A673 (cell line): ENCODE data around the gene UBE4B. TPM values are rescaled to one million over a fixed set of nuclear protein-coding genes. Genes with fewer than 3 reads are reported as not detected.
"Not testable (repeated sequence)": the region's sequence is repeated elsewhere in the genome, so short reads cannot be mapped to it uniquely, and the experiment has no call there.

Source experiments
- BruUV-seq: library from RNA; stranded (reverse); fragments of 400-500 nt; replicated peaks from 2 replicates; lab custom pipeline; 2021; lab: Mats Ljungman, UMichigan
- CTCF ChIA-PET: fragments of 300-600 bp; sonication (Branson Sonifier 250); formaldehyde crosslinking; loops from one replicate; lab custom pipeline; 2022; ENCODE audit warnings: antibody characterized with exemption; lab: Charles Lee
- POLR2A ChIA-PET: fragments of 300-600 bp; sonication (Branson Sonifier 250); formaldehyde crosslinking; loops from one replicate; lab custom pipeline; 2022; ENCODE audit warnings: antibody characterized with exemption; ENCODE audit not compliant: low non-redundant PET; lab: Charles Lee
- DNase-seq: peaks from one replicate; pipeline ENCODE4 v3.0.0-alpha.2; 2015; ENCODE audit warnings: low spot score
- H3K27ac ChIP-seq: fragments of 200-600 bp; sonication (generic); 2 replicates; pipeline ENCODE4 v1.5.1; 2016; ENCODE audit warnings: mixed run types, low read depth, mild to moderate bottlenecking, mixed read lengths, antibody characterized with exemption, low read length; ENCODE audit not compliant: poor library complexity, severe bottlenecking
- H3K27me3 ChIP-seq: fragments of 200-600 bp; sonication (generic); replicated peaks from 2 replicates; pipeline ENCODE4 v1.6.1; 2017; ENCODE audit warnings: mixed run types, low read depth, mild to moderate bottlenecking, mixed read lengths, antibody characterized with exemption, low read length; ENCODE audit not compliant: insufficient read depth, poor library complexity
- H3K36me3 ChIP-seq: fragments of 200-600 bp; sonication (generic); 2 replicates; pipeline ENCODE4 v1.6.1; 2016; ENCODE audit warnings: mixed run types, mild to moderate bottlenecking, mixed read lengths, antibody characterized with exemption, low read length; ENCODE audit not compliant: insufficient read depth, poor library complexity, severe bottlenecking
- H3K4me1 ChIP-seq: fragments of 200-600 bp; sonication (generic); 2 replicates; pipeline ENCODE4 v1.6.1; 2017; ENCODE audit warnings: mixed run types, mild to moderate bottlenecking, mixed read lengths, antibody characterized with exemption, low read length; ENCODE audit not compliant: insufficient read depth, poor library complexity, severe bottlenecking
- H3K4me3 ChIP-seq: fragments of 200-600 bp; sonication (generic); 2 replicates; pipeline ENCODE4 v1.5.1; 2016; ENCODE audit warnings: low read depth, mixed run types, mild to moderate bottlenecking, mixed read lengths, low read length; ENCODE audit not compliant: poor library complexity, severe bottlenecking
- H3K9me3 ChIP-seq: fragments of 200-600 bp; sonication (generic); 2 replicates; pipeline ENCODE4 v1.6.1; 2016; ENCODE audit warnings: mixed run types, low read depth, mild to moderate bottlenecking, mixed read lengths, antibody characterized with exemption, low read length; ENCODE audit not compliant: poor library complexity, severe bottlenecking
- CTCF ChIP-seq: fragments of 300-800, 200-600 bp; sonication (generic); conservative IDR thresholded peaks from 2 replicates; pipeline ENCODE4 v1.5.1; 2017; ENCODE audit warnings: low read depth, mild to moderate bottlenecking, antibody characterized with exemption, low read length, moderate library complexity, mixed read lengths
- EZH2 ChIP-seq: fragments of 200-600 bp; sonication (generic); IDR thresholded peaks from 2 replicates; pipeline ENCODE4 v1.6.1; 2017; ENCODE audit warnings: borderline replicate concordance, low read depth, mild to moderate bottlenecking, mixed read lengths, antibody characterized with exemption, low read length; ENCODE audit not compliant: poor library complexity, severe bottlenecking
- intact Hi-C: fragments of 100-400 bp; cut with micrococcal nuclease; formaldehyde crosslinking; loops from one replicate; pipeline ENCODE4 v1.10.0; 2022; ENCODE audit not compliant: unreplicated experiment
- total RNA-seq: library from RNA; stranded (reverse); gene quantifications from 2 replicates; pipeline ENCODE4 v1.2.3, GENCODE V29; 2021

The UBE4B gene
- total RNA-seq, 1 experiment from 2014 or later = 58.0 TPM

- no peak overlapping the region for H3K27ac ChIP-seq
- TF ChIP-seq CTCF = no peak
- TF ChIP-seq EZH2 = no peak
- H3K36me3 ChIP-seq = no peaks in the 10 kb centered on the region
- no peaks in the 10 kb centered on the region for H3K9me3 ChIP-seq
- H3K4me3 ChIP-seq = no peak overlapping the region
- no TSS peak for BruUV-seq
- ChIA-PET CTCF (no interaction called here), POLR2A (interaction anchor here (0.7 kb wide), 1 partner anchor 37 kb away, joined by 4 read pairs; no protein-coding TSS in a partner anchor)
- DNase-seq = no peak
- intact Hi-C loops = no loop called here
- no peaks in the 10 kb centered on the region for H3K27me3 ChIP-seq
- peaks cover 12% of the 10 kb centered on the region for H3K4me1 ChIP-seq
Measured at GRCh38 chr1:10070206-10070605, 37.4 kb downstream of the UBE4B start.

GRCh38 chr1:10071640-10072039, 38.9 kb downstream of the UBE4B start:
- TF ChIP-seq EZH2 (no peak), CTCF (no peak)
- H3K27ac ChIP-seq = no peak overlapping the region

GRCh38 chr1:10073371-10073770, 40.6 kb downstream of the UBE4B start:
- H3K27ac ChIP-seq, BruUV-seq, H3K4me3 ChIP-seq, POLR2A ChIA-PET, H3K27me3 ChIP-seq, H3K9me3 ChIP-seq, H3K36me3 ChIP-seq, intact Hi-C loops, H3K4me1 ChIP-seq, DNase-seq, CTCF ChIA-PET: not testable (repeated sequence)

More at GRCh38 chr1:10071640-10072039, 38.9 kb downstream of the UBE4B start:
- H3K27me3 ChIP-seq = no peaks in the 10 kb centered on the region
- H3K36me3 ChIP-seq = no peaks in the 10 kb centered on the region
- no peak for DNase-seq
- ChIA-PET CTCF (no interaction called here), POLR2A (no interaction called here)
- H3K4me1 ChIP-seq = peaks cover 8% of the 10 kb centered on the region
- H3K9me3 ChIP-seq = no peaks in the 10 kb centered on the region
- H3K4me3 ChIP-seq = no peak overlapping the region
- no TSS peak for BruUV-seq
- intact Hi-C loops = no loop called here
